Mesodermal cell (in vitro differentiated cells): ENCODE measurements around the gene ATF6.

ENCODE experiments used
- H3K27ac ChIP-seq: 2 replicates; pipeline ENCODE4 v1.7.0; 2013; ENCODE audit warnings: mild to moderate bottlenecking, low read depth, low read length, moderate library complexity; ENCODE audit not compliant: severe bottlenecking
- H3K36me3 ChIP-seq: 2 replicates; pipeline ENCODE4 v1.7.1; 2013; ENCODE audit warnings: mild to moderate bottlenecking, low read length, moderate library complexity; ENCODE audit not compliant: control insufficient read depth, insufficient read depth
- H3K4me1 ChIP-seq: one replicate; pipeline ENCODE4 v1.7.1; 2013; ENCODE audit warnings: mild to moderate bottlenecking, low read length; ENCODE audit not compliant: insufficient read depth, control insufficient read depth, poor library complexity, severe bottlenecking
- H3K4me3 ChIP-seq: 2 replicates; pipeline ENCODE4 v1.7.0; 2013; ENCODE audit warnings: low read length, control low read depth, mild to moderate bottlenecking; ENCODE audit not compliant: insufficient read depth, poor library complexity, severe bottlenecking; ENCODE audit errors: extremely low read depth
- H3K9me3 ChIP-seq: 2 replicates; pipeline ENCODE4 v1.7.1; 2013; ENCODE audit warnings: mild to moderate bottlenecking, low read length, moderate library complexity; ENCODE audit not compliant: control insufficient read depth
- WGBS, 2 experiments: methylation state at CpG; one replicate each; pipeline ENCODE4 v1.1.5; 2013; ENCODE audit warnings: missing lambda C conversion rate in 2 of 2; ENCODE audit not compliant: insufficient coverage in 2 of 2; 5-methylcytosine and 5-hydroxymethylcytosine counted together

ATF6 gene

GRCh38 chr1:161970036-161970435 lies 203.9 kb downstream of the ATF6 start:
- H3K4me3 ChIP-seq = no peak overlapping the region
- WGBS, 2 experiments = 85 to 93% methylated on average over 6 of the region's 6 CpGs
- no peak overlapping the region for H3K27ac ChIP-seq
- H3K9me3 ChIP-seq = no peaks in the 10 kb centered on the region
- H3K36me3 ChIP-seq = peaks cover 5% of the 10 kb centered on the region
- H3K4me1 ChIP-seq = peaks cover 13% of the 10 kb centered on the region

GRCh38 chr1:161970633-161971032 lies 204.5 kb downstream of the ATF6 start:
- Histone ChIP-seq H3K27ac (no peak overlapping the region), H3K9me3 (no peaks in the 10 kb centered on the region), H3K4me1 (peaks cover 13% of the 10 kb centered on the region), H3K4me3 (no peak overlapping the region), H3K36me3 (peaks cover 5% of the 10 kb centered on the region)
- 100% methylated on average over 1 of the region's 3 CpGs; no CpG with 5 or more reads in 1 of the 2 experiments for WGBS, 2 experiments

GRCh38 chr1:161972828-161973227 lies 206.7 kb downstream of the ATF6 start:
- Histone ChIP-seq H3K27ac (no peak overlapping the region), H3K4me3 (no peak overlapping the region), H3K36me3 (no peaks in the 10 kb centered on the region), H3K9me3 (no peaks in the 10 kb centered on the region), H3K4me1 (peaks cover 13% of the 10 kb centered on the region)
- 85 to 89% methylated on average over 6 of the region's 9 CpGs for WGBS, 2 experiments

GRCh38 chr1:161973924-161974845 lies 208.1 kb downstream of the ATF6 start:
- H3K4me3 ChIP-seq = no peak overlapping the region
- WGBS, 2 experiments = 83 to 85% methylated on average over 7 of the region's 9 CpGs
- H3K36me3 ChIP-seq = no peaks in the 10 kb centered on the region
- H3K27ac ChIP-seq = no peak overlapping the region
- H3K4me1 ChIP-seq = peaks cover 13% of the 10 kb centered on the region
- no peaks in the 10 kb centered on the region for H3K9me3 ChIP-seq

GRCh38 chr1:161978011-161978790 lies 212.1 kb downstream of the ATF6 start:
- 92 to 95% methylated on average over 27 to 28 of the region's 31 CpGs for WGBS, 2 experiments
- no peak overlapping the region for H3K4me3 ChIP-seq
- H3K4me1 ChIP-seq = no peaks in the 10 kb centered on the region
- no peaks in the 10 kb centered on the region for H3K36me3 ChIP-seq
- no peak overlapping the region for H3K27ac ChIP-seq
- no peaks in the 10 kb centered on the region for H3K9me3 ChIP-seq

- no peak overlapping the region for H3K4me3 ChIP-seq
- H3K9me3 ChIP-seq = no peaks in the 10 kb centered on the region
- WGBS, 2 experiments = 90 to 91% methylated on average over 7 to 8 of the region's 8 CpGs
- H3K4me1 ChIP-seq = no peaks in the 10 kb centered on the region
- no peak overlapping the region for H3K27ac ChIP-seq
- no peaks in the 10 kb centered on the region for H3K36me3 ChIP-seq
These were observed 215.0 kb downstream of the ATF6 start for GRCh38 chr1:161981126-161981525.

- H3K9me3 ChIP-seq = no peaks in the 10 kb centered on the region
- H3K36me3 ChIP-seq = no peaks in the 10 kb centered on the region
- no peaks in the 10 kb centered on the region for H3K4me1 ChIP-seq
- H3K27ac ChIP-seq = no peak overlapping the region
- H3K4me3 ChIP-seq = no peak overlapping the region
- WGBS, 2 experiments = 98 to 100% methylated on average over 4 to 5 of the region's 11 CpGs
These were observed 215.8 kb downstream of the ATF6 start for GRCh38 chr1:161981735-161982506.

GRCh38 chr1:161982507-161982895 lies 216.4 kb downstream of the ATF6 start:
- Histone ChIP-seq H3K9me3 (peaks cover 4% of the 10 kb centered on the region), H3K36me3 (no peaks in the 10 kb centered on the region)
- WGBS, 2 experiments = 89 to 91% methylated on average over 4 of the region's 5 CpGs

GRCh38 chr1:161982917-161983316 lies 216.8 kb downstream of the ATF6 start:
- no peaks in the 10 kb centered on the region for H3K4me1 ChIP-seq
- H3K4me3 ChIP-seq = no peak overlapping the region
- H3K36me3 ChIP-seq = no peaks in the 10 kb centered on the region
- peaks cover 7% of the 10 kb centered on the region for H3K9me3 ChIP-seq
- no peak overlapping the region for H3K27ac ChIP-seq
- 80 to 95% methylated on average over 4 to 6 of the region's 9 CpGs for WGBS, 2 experiments

More at GRCh38 chr1:161982507-161982895, 216.4 kb downstream of the ATF6 start:
- no peaks in the 10 kb centered on the region for H3K4me1 ChIP-seq
- H3K27ac ChIP-seq = no peak overlapping the region
- no peak overlapping the region for H3K4me3 ChIP-seq

- 95 to 96% methylated on average over 17 to 22 of the region's 22 CpGs for WGBS, 2 experiments
- Histone ChIP-seq H3K4me1 (no peaks in the 10 kb centered on the region), H3K36me3 (no peaks in the 10 kb centered on the region), H3K27ac (no peak overlapping the region), H3K9me3 (peaks cover 7% of the 10 kb centered on the region), H3K4me3 (no peak overlapping the region)
These were observed 217.6 kb downstream of the ATF6 start for GRCh38 chr1:161983725-161984124.
